Activated CD4-positive, alpha-beta T cell treated with anti-CD3 and anti-CD28 coated beads, Interleukin-2, amount 50 U/mL, for 4 hours (primary cell): ENCODE data around the gene FOXD2.

Experiments
- DNase-seq, 2 experiments: peaks; one replicate each; pipeline ENCODE4 v3.0.0-alpha.2; 2020

Gene FOXD2

GRCh38 chr1:47437447-47438164 is at the start of gene FOXD2:
Gene FOXD2, plus strand, starts transcription at chr1:47438044. Its CDS starts 92 bp downstream, at chr1:47438136.
- peak; percentile 89 to 90 for DNase-seq

GRCh38 chr1:47388891-47389238 is 49.0 kb upstream of the FOXD2 start:
- DNase-seq: peak; percentile 7 to 19

GRCh38 chr1:47389731-47390130 is 48.1 kb upstream of the FOXD2 start:
- DNase-seq: no peak

GRCh38 chr1:47390843-47391242 is 47.0 kb upstream of the FOXD2 start:
- no peak for DNase-seq

GRCh38 chr1:47393141-47393540 is 44.7 kb upstream of the FOXD2 start:
- no peak for DNase-seq

GRCh38 chr1:47395433-47395832 is 42.4 kb upstream of the FOXD2 start:
- no peak for DNase-seq

- DNase-seq: no peak
Observed at GRCh38 chr1:47396671-47397196, 41.1 kb upstream of the FOXD2 start.

GRCh38 chr1:47399138-47399845 is 38.6 kb upstream of the FOXD2 start:
- DNase-seq: no peak

- no peak for DNase-seq
Observed at GRCh38 chr1:47399846-47400155, 38.0 kb upstream of the FOXD2 start.

- no peak for DNase-seq
Observed at GRCh38 chr1:47401761-47402160, 36.1 kb upstream of the FOXD2 start.

GRCh38 chr1:47402591-47402990 is 35.3 kb upstream of the FOXD2 start:
- no peak for DNase-seq

GRCh38 chr1:47403321-47403910 is 34.4 kb upstream of the FOXD2 start:
- no peak for DNase-seq

GRCh38 chr1:47405697-47406096 is 32.1 kb upstream of the FOXD2 start:
- DNase-seq: no peak

- DNase-seq: no peak
Observed at GRCh38 chr1:47406966-47407365, 30.9 kb upstream of the FOXD2 start.

GRCh38 chr1:47407481-47407880 is 30.4 kb upstream of the FOXD2 start:
- no peak for DNase-seq

- DNase-seq: no peak
Observed at GRCh38 chr1:47409311-47410067, 28.4 kb upstream of the FOXD2 start.

- no peak for DNase-seq
Observed at GRCh38 chr1:47410068-47410455, 27.8 kb upstream of the FOXD2 start.

- no peak for DNase-seq
Observed at GRCh38 chr1:47411436-47411835, 26.4 kb upstream of the FOXD2 start.

- no peak for DNase-seq
Observed at GRCh38 chr1:47412437-47412836, 25.4 kb upstream of the FOXD2 start.

GRCh38 chr1:47415728-47416318 is 22.0 kb upstream of the FOXD2 start, which contains the start of gene FOXE3:
Gene FOXE3, plus strand, starts transcription at chr1:47416285. Its CDS starts 31 bp downstream, at chr1:47416316.
- DNase-seq: no peak

- no peak for DNase-seq
Observed at GRCh38 chr1:47416319-47417169, 21.3 kb upstream of the FOXD2 start.
